ENCODE results near the gene LMX1B.

DNA sequence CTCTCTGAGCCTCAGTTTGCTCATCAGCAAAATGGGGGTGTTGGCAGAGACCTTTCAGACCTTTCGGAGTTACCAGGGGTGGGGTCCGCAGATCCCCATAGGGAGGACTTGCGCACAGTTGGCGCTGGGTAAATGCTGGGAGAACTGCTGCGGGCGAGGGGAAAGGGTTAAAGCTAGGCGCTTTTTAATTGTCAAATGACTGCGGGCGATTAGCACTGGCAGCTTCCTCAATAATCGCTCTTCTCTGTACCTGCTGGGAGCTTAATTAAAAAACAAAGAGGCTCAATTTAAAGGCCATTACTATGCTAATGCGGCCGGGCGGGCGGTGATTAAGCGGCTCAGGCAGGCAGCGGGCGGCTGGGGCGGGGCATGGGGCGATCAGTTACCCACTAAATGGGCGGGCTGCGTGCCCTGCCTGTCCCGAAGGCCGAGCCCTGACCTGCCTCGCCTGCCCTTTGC lies 63.0 kb downstream of the LMX1B start:
- TF ChIP-seq, protein P1, sequence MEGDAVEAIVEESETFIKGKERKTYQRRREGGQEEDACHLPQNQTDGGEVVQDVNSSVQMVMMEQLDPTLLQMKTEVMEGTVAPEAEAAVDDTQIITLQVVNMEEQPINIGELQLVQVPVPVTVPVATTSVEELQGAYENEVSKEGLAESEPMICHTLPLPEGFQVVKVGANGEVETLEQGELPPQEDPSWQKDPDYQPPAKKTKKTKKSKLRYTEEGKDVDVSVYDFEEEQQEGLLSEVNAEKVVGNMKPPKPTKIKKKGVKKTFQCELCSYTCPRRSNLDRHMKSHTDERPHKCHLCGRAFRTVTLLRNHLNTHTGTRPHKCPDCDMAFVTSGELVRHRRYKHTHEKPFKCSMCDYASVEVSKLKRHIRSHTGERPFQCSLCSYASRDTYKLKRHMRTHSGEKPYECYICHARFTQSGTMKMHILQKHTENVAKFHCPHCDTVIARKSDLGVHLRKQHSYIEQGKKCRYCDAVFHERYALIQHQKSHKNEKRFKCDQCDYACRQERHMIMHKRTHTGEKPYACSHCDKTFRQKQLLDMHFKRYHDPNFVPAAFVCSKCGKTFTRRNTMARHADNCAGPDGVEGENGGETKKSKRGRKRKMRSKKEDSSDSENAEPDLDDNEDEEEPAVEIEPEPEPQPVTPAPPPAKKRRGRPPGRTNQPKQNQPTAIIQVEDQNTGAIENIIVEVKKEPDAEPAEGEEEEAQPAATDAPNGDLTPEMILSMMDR (IDR thresholded peaks at IDR 0.05; ENCODE audit: low read depth, low read length) = no peak
- TF ChIP-seq POLR2A (IDR thresholded peaks at IDR 0.05; ENCODE audit: extremely low read depth, insufficient read length) = no peak
